LNCaP clone FGC (cell line): Measurements from ENCODE around the gene PPP1R3D.

Experiments
- DNase-seq: peaks from one replicate; pipeline ENCODE4 v3.0.0-alpha.2; 2011; ENCODE audit warnings: low read depth
- H3K4me3 ChIP-seq: 2 replicates; pipeline ENCODE4 v1.5.1; 2011; ENCODE audit warnings: mild to moderate bottlenecking, low read depth, low read length, control low read depth
- CTCF ChIP-seq: IDR thresholded peaks from 2 replicates; pipeline ENCODE4 v1.5.1; 2012; ENCODE audit warnings: mild to moderate bottlenecking; ENCODE audit not compliant: control insufficient read depth, insufficient read depth; ENCODE audit errors: extremely low read depth

PPP1R3D gene

GRCh38 chr20:59925359-59925758 lies 14.7 kb downstream of the PPP1R3D start:
- H3K4me3 ChIP-seq = peak overlapping the region; percentile 19; the same call in 1 of the 2 replicates
- no peak for TF ChIP-seq CTCF
- DNase-seq = no peak

- TF ChIP-seq CTCF = no peak
- no peak overlapping the region for H3K4me3 ChIP-seq
- no peak for DNase-seq
Observed at GRCh38 chr20:59923514-59923913, 16.6 kb downstream of the PPP1R3D start.

GRCh38 chr20:59920944-59921343 lies 19.2 kb downstream of the PPP1R3D start:
- no peak for TF ChIP-seq CTCF
- no peak overlapping the region for H3K4me3 ChIP-seq
- DNase-seq = no peak

GRCh38 chr20:59912609-59913008 lies 27.5 kb downstream of the PPP1R3D start:
- no peak for DNase-seq
- TF ChIP-seq CTCF = no peak
- no peak overlapping the region for H3K4me3 ChIP-seq

- DNase-seq = no peak
- TF ChIP-seq CTCF = no peak
- no peak overlapping the region for H3K4me3 ChIP-seq
Observed at GRCh38 chr20:59911041-59911440, 29.1 kb downstream of the PPP1R3D start.

GRCh38 chr20:59908855-59909254 lies 31.2 kb downstream of the PPP1R3D start:
- no peak for TF ChIP-seq CTCF
- no peak for DNase-seq
- H3K4me3 ChIP-seq = no peak overlapping the region

GRCh38 chr20:59903621-59904020 lies 36.5 kb downstream of the PPP1R3D start:
- no peak for TF ChIP-seq CTCF
- H3K4me3 ChIP-seq = no peak overlapping the region
- DNase-seq = no peak
